ENCODE data around the gene FITM2.
A peak's percentile ranks its signal among the peaks of the same experiment; 100 is the strongest.
"Not testable (repeated sequence)": the region's sequence is repeated elsewhere in the genome, so short reads cannot be mapped to it uniquely, and the experiment has no call there.

The FITM2 gene

GRCh38 chr20:44310664-44311639 lies at the start of gene FITM2:
FITM2 (minus strand) TSS chr20:44311202; CDS start chr20:44311148, 54 bp downstream.
- peak; percentile 99 for DNase-seq (ENCODE audit: low spot score)

DNA sequence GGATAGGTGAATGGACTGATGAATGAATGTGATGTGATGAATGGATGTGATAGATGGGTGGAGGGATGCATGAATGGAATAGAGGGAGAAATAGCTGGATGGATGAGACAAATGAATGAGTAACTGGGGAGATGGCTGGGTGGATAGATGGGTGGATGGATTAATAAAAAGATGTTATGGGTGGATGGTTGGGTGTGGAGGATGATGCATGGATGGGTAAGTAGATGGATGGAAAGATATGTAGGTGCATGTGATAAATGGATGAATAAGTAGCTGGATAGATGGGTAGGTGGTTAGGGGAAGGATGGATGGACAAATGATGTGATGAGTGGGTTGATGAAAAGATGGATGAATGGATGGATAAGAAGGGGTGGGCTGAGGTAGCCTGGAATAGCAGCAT lies 49.2 kb upstream of the FITM2 start:
- DNase-seq (ENCODE audit: low spot score): no peak

GRCh38 chr20:44358776-44359175 lies 47.8 kb upstream of the FITM2 start:
- no peak for DNase-seq (ENCODE audit: low spot score)

DNA sequence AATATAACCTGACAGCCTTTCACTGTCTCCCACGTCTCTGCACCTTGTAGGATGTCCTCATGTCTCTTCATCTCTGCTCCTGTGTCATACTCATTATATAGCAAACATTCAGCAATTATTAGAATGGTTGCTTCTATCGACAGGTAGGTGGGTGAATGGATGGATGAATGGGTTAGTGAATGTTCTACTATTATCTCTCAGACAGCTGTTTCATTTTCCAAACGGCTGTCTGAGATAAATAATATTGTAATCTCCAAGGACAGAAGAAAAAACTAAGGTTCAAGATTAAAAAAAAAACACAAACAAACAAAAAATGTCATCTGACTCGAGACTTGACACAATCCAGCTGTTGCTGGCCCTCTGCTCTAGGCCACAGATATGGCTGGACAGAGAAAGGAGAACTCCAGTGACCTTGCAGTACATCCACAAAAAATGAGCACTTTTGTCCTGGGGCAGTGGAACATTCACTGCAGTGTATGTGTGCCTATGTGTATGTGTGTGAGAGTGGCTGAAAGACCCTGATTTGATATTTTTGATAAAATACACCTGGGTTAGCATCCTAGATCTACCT lies 46.6 kb upstream of the FITM2 start:
- DNase-seq (ENCODE audit: low spot score): no peak

DNA sequence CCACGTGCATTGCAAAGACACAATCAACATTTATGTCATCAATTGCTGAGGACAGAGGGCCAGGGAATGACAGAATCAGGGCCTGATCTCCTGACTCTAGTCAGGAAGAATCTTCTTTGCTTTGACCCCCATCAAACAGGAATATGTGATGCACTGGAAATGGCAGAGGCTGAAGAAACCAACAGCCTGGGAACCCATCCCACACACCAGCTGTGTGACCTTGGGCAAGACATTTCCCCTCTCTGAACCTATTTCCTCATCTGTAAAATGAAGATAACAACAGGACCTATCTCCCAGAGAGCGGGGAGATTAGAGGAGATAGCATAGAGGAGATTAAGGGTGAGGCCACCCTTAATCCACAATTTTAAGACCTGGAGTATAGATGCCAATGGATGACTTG lies 46.0 kb upstream of the FITM2 start:
- DNase-seq (ENCODE audit: low spot score): no peak

GRCh38 chr20:44356353-44356723 lies 45.3 kb upstream of the FITM2 start:
- no peak for DNase-seq (ENCODE audit: low spot score)

GRCh38 chr20:44355498-44356352 lies 44.7 kb upstream of the FITM2 start, which contains the start of gene HNF4A:
HNF4A (plus strand) TSS chr20:44355699; CDS start chr20:44355805, 106 bp downstream.
- no peak for DNase-seq (ENCODE audit: low spot score)

GRCh38 chr20:44354979-44355497 lies 44.0 kb upstream of the FITM2 start:
- DNase-seq (ENCODE audit: low spot score): no peak

- no peak for DNase-seq (ENCODE audit: low spot score)
Measured at GRCh38 chr20:44350567-44350966, 39.6 kb upstream of the FITM2 start.

DNA sequence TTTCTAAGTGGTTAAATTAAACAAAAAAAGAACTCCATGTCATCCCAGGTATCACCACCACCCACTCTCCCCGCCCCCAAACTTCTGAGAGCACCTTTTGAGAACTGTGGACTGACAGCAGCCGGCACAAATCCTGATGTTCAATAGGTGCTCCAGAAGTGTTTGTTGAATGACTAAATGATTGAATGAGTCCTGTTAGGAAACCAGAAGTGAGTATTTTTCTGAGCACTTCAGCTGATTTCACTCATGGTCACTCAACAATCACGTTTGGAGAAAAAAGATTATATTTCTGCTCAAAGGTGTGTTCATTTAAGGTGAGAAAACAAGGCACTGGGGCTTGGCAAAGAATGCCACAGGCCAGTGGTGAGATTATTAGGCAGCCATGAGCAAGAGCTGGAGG lies 38.3 kb upstream of the FITM2 start:
- DNase-seq (ENCODE audit: low spot score): no peak

GRCh38 chr20:44348168-44348659 lies 37.2 kb upstream of the FITM2 start:
- DNase-seq (ENCODE audit: low spot score): no peak

DNA sequence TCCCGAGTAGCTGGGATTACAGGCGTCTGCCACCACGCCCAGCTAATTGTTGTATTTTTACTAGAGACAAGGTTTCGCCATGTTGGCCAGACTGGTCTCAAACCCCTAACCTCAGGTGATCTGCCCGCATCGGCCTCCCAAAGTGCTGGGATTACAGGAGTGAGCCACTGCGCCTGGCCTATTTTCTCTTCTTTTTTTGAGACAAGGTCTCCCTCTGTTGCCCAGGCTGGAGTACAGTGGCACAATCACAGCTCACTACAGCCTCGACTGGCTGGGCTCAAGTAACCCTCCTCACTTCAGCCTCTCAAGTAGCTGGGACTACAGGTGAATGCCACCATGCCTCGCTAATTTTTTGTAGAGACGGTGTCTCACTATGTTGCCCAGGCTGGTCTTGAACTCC lies 34.9 kb upstream of the FITM2 start:
- not testable (repeated sequence) for DNase-seq (ENCODE audit: low spot score)

DNA sequence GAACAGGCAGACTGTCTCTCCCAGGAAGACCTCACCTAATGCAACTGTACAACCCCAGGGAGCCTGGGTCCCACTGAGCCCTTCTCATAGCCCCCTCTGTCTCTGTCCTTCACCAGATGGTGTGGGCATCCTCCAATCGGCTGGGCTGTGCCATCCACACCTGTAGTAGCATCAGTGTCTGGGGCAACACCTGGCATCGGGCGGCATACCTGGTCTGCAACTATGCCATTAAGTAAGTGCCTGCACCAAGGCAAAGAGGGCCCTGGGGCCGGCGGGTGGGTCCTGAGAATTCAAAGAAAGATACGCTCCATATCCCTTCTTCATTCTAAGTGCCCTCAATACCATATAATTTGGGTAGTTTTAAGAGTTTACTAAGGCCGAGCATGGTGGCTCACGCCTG lies 34.1 kb upstream of the FITM2 start:
- DNase-seq (ENCODE audit: low spot score): no peak

GRCh38 chr20:44344723-44345122 lies 33.7 kb upstream of the FITM2 start:
- no peak for DNase-seq (ENCODE audit: low spot score)

GRCh38 chr20:44343162-44343675 lies 32.2 kb upstream of the FITM2 start:
- DNase-seq (ENCODE audit: low spot score): no peak

DNA sequence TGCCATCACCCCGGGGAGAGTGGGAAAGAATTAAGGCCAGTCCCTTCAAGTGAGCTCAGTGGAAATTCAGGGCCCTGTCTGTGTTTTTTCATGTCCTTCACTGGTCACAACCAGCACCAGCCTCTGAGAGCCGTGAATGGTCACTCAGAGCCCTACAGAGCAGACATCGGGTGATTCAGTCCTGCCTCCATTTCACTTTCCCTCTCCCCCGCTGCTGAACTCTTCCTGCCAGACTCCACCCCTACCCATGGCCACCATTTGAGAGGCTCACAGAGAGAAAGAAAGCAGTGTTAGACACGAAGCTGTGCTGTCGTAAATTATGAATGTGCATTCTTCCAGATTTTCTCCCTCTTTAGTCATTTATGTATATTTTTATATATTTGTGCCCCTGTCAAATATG lies 31.2 kb upstream of the FITM2 start:
- DNase-seq (ENCODE audit: low spot score): no peak

DNA sequence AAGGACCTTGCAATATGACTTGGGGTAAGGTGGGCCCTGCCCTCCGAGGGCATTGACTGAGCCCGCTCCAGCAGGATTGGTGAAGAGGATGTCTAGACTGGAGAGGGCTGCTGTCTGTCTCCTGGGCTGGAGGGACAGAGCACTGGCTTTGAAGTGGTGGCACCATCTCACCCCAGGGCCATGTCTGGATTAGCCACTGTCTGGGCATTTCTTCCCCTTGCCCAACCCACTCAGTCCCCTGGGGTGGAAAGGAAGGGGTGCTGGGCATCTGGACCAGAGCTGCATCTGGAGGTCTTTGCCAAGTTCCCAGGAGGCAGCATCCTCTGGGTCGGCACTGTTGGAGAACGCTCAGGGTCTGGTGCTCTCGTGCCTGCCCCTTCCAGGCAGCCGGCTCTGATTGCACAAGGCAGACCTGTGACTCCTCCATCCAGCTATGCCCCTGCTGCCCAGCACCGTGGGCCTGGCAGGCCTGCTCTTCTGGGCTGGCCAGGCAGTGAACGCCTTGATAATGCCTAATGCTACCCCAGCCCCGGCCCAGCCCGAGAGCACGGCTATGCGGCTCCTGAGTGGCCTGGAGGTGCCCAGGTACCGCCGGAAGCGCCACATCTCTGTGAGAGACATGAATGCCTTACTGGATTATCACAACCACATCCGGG lies 25.9 kb upstream of the FITM2 start, which contains the start of gene R3HDML:
Gene R3HDML (plus strand): TSS at position 319 of the 656 bp plus-strand sequence. CDS start 115 bp downstream, at position 434.
- DNase-seq (ENCODE audit: low spot score): no peak

DNA sequence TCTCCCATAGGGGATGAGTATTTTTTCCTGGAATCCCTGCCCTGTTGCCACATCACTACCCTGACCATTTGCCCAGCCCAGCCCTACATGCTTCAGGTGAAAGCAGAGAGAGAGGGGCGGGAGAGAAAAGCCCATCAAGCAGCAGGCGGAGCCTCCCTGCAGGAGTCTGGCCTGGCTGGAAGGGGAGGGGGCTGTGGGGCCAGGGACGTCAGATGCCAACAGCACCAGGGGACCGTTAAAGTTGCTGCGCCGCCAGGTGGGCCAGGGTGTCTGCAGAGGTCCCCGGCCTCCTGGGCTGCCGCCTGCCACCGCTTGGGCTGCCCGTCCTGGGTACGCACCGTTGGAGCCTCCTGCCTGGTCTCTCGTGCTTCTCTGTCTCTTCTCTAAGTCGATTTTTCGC lies 25.1 kb upstream of the FITM2 start:
- no peak for DNase-seq (ENCODE audit: low spot score)

DNA sequence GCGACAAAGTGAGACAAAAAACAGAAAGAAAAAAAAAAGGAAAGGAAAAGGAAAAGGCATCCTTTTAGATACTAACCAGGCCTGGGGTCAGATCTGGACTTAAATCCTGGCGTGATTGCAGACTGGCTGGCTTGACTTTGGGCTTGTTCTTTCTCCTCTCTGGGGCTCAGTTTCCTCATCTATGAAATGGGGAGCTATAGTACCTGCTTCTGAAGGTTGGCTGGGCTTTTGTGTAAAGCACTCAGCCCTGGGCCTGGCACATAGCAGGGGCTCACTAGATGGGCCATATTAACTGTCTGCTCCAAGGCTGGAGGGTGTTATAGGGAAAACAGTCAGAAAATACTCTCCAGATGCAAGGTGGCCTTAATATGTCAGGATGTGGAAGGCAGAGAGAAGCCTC lies 24.7 kb upstream of the FITM2 start:
- no peak for DNase-seq (ENCODE audit: low spot score)

- no peak for DNase-seq (ENCODE audit: low spot score)
Measured at GRCh38 chr20:44334709-44335108, 23.7 kb upstream of the FITM2 start.

GRCh38 chr20:44334306-44334705 lies 23.3 kb upstream of the FITM2 start:
- no peak for DNase-seq (ENCODE audit: low spot score)

All from left forelimb (tissue), 1 donor.